Spleen (tissue), 11 donors: ENCODE results near the gene SPTBN2. TPM values are rescaled to one million over a fixed set of nuclear protein-coding genes. Genes with fewer than 3 reads are reported as not detected.

ENCODE experiments used
- DNase-seq: peaks from one replicate; pipeline ENCODE4 v3.0.0-alpha.2; 2020
- H3K27ac ChIP-seq, 8 donors: fragments of 200-600 bp; sonication (generic) in 7 of 8; 1 replicate in 4 of 8; 2 replicates in 4 of 8; pipeline versions ENCODE4 v1.5.0 to v1.8.0; 2016 to 2021; ENCODE audit warnings: inconsistent platforms in 4 of 8, mild to moderate bottlenecking in 4 of 8, moderate library complexity in 1 of 8
- H3K27me3 ChIP-seq, 7 donors: fragments of 200-600 bp; sonication (generic) in 6 of 7; replicated peaks in 1 of 7; 1 replicate in 4 of 7; 2 replicates in 3 of 7; pipeline versions ENCODE4 v1.5.0 to v1.8.0; 2016 to 2021; ENCODE audit warnings: inconsistent platforms in 3 of 7, mild to moderate bottlenecking in 1 of 7
- H3K36me3 ChIP-seq, 6 donors: fragments of 200-600 bp; sonication (generic) in 5 of 6; 1 replicate in 4 of 6; 2 replicates in 2 of 6; pipeline versions ENCODE4 v1.5.0 to v1.8.0; 2016 to 2021; ENCODE audit warnings: inconsistent platforms in 2 of 6
- H3K4me1 ChIP-seq, 6 donors: fragments of 200-600 bp; sonication (generic) in 5 of 6; 1 replicate in 3 of 6; 2 replicates in 3 of 6; pipeline versions ENCODE4 v1.5.0 to v1.8.0; 2016 to 2021; ENCODE audit warnings: inconsistent platforms in 3 of 6
- H3K4me3 ChIP-seq, 8 donors: fragments of 200-600 bp; sonication (generic) in 7 of 8; 1 replicate in 4 of 8; 2 replicates in 4 of 8; pipeline versions ENCODE4 v1.5.0 to v1.8.0; 2016 to 2021; ENCODE audit warnings: inconsistent platforms in 4 of 8, mild to moderate bottlenecking in 4 of 8, moderate library complexity in 2 of 8
- H3K9me3 ChIP-seq, 8 donors: fragments of 200-600 bp; sonication (generic) in 7 of 8; 1 replicate in 4 of 8; 2 replicates in 4 of 8; pipeline versions ENCODE4 v1.5.0 to v1.8.0; 2016 to 2021; ENCODE audit warnings: inconsistent platforms in 4 of 8
- CTCF ChIP-seq, 11 experiments: fragments of 200-600 bp in 7 of 11; fragments of 450-650 bp in 4 of 11; sonication (generic) in 4 of 11; IDR thresholded peaks in 8 of 11; conservative IDR thresholded peaks in 3 of 11; 1 replicate in 7 of 11; 2 replicates in 4 of 11; pipeline versions ENCODE4 v1.4.0 to v1.8.0; 2016 to 2021; ENCODE audit warnings: antibody characterized with exemption in 11 of 11, inconsistent platforms in 4 of 11, mild to moderate bottlenecking in 1 of 11
- POLR2A ChIP-seq, 3 donors: fragments of 450-650 bp; IDR thresholded peaks; one replicate each; pipeline ENCODE4 v1.5.1; 2017; ENCODE audit warnings: antibody characterized with exemption in 3 of 3, mild to moderate bottlenecking in 1 of 3
- POLR2AphosphoS5 ChIP-seq, 3 donors: sonication (generic); formaldehyde crosslinking; IDR thresholded peaks; one replicate each; pipeline ENCODE4 v1.5.1; 2017; ENCODE audit warnings: antibody characterized with exemption in 3 of 3
- WGBS, 5 donors: extraction: QIAGEN DNeasy Blood & Tissue Kit in 3 of 5; methylation state at CpG; one replicate each; pipeline versions ENCODE4 v1.1.5 to v1.1.7; 2013 to 2018; 5-methylcytosine and 5-hydroxymethylcytosine counted together
- intact Hi-C: fragments of 100-400 bp; cut with DNase I; formaldehyde crosslinking; loops from one replicate; pipeline ENCODE4 v1.15.0; 2023; ENCODE audit warnings: low total_unique reads
- polyA plus RNA-seq, 3 donors: library from polyadenylated mRNA; stranded (reverse); fragments of 200-250 nt; gene quantifications; one replicate each; pipeline ENCODE4 v1.2.1, GENCODE V29; 2013
- total RNA-seq, 7 donors: library from RNA; depleted of rRNA in 3 of 7; stranded (reverse); fragments of >200 nt in 3 of 7; fragmentation: NEBNext Ultra II Directional in 4 of 7; extraction: Animal tissue kit (Norgen Biotek cat#: 25700) in 4 of 7; gene quantifications; one replicate each; pipeline versions ENCODE4 v1.1.0 to v1.2.1, GENCODE V29; 2016 to 2021
- donor health status: healthy with polysubstance abuse.
- donor health status: DM: no; HTN: no; CAD: no; lungs with moderate emphysema.
- donor health status: DM: no; HTN: no; CAD: no.
- donor health status: Bipolar disorder and iron deficiency.
- donor health status: healthy.
- donor health status: DM: no; HTN: no; CAD: no.
- donor health status: DM: yes; HTN: yes; CAD: no.

SPTBN2 gene
- total and polyA plus RNA-seq, 10 donors: 0.61 to 5.1 (median 3.7) TPM

DNA sequence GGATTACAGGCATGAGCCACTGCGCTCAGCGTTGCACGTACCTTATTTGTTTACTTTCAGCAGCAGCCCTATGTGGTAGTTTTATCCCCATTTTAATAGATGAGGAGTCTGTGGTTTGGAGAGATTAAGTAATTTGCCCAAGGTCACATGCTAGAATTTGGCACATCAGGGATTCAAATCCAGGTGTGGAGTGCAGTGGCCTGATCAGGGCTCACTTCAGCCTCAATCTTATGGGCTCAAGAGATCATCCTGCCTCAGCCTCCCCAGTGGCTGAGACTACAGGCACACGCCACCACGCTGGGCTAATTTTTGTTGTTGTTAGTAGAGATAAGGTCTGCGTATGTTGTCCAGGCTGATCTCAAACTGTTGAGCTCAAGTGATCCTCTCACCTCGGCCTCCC is 18.5 kb upstream of the SPTBN2 start:
- Histone ChIP-seq H3K4me1 (peaks cover 4 to 31% (median 18%) of the 10 kb centered on the region in 6 donors), H3K4me3 (no peak overlapping the region), H3K36me3 (no peaks in the 10 kb centered on the region), H3K27ac (no peak overlapping the region), H3K27me3 (no peaks in the 10 kb centered on the region), H3K9me3 (no peaks in the 10 kb centered on the region)
- DNase-seq: no peak
- TF ChIP-seq CTCF (IDR thresholded peaks at IDR 0.05 in 8 of 11, conservative IDR thresholded peaks at IDR 0.05 in 3 of 11) (no peak), POLR2AphosphoS5 (IDR thresholded peaks at IDR 0.05) (no peak), POLR2A (IDR thresholded peaks at IDR 0.05) (no peak)
- WGBS, 5 donors: 90 to 98% (median 94%) methylated on average over 7 of the region's 7 CpGs
- intact Hi-C loops: no loop called here

DNA sequence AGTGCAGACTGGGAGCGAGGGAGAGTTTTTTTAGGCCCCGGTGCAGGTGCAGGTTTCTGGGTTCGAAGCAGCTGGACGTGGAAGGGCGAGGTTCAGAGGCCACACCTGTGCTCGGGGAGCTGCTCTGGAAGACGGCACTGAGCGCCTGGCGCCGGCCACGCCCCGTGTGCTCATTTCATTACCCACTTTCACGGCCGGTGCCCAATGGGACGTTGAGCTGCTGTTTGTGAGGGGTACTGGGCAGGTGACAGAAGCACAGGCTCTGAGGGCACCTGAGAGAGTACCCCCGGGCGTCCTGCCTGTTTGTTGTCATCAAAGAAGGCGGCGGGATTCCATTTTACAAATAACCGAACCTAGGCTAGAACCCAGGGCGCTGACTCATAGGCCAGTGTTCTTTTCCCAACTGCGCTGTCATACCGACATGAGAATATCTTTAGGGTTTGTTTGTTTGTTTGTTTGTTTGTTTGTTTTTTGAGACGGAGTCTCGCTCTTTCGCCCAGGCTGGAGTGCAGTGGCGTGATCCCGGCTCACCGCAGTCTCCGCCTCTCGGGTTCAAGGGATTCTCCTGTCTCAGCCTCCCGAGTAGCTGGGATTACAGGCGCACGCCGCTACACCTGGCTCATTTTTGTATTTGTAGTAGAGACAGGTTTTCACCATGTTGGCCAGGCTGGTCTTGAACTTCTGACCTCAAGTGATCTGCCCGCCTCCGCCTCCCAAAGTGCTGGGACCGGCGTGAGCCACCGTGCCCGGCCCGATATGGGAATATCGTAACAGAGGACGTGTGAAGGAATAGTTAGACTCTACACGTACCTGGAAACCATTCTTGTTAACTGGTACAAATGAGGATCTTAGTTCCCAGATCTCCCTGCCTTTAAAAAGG is 16.6 kb upstream of the SPTBN2 start:
- H3K4me1 ChIP-seq: peaks cover 4 to 31% (median 18%) of the 10 kb centered on the region in 6 donors
- TF ChIP-seq POLR2A (IDR thresholded peaks at IDR 0.05): no peak
- TF ChIP-seq POLR2AphosphoS5 (IDR thresholded peaks at IDR 0.05): peak in 1 of 3 donors; percentile 36
- no peak for TF ChIP-seq CTCF (IDR thresholded peaks at IDR 0.05 in 8 of 11, conservative IDR thresholded peaks at IDR 0.05 in 3 of 11)
- H3K27me3 ChIP-seq: no peaks in the 10 kb centered on the region
- peaks cover 0 to 17% (median 11%) of the 10 kb centered on the region in 8 donors for H3K9me3 ChIP-seq
- H3K4me3 ChIP-seq: peak overlapping the region; percentile 68 to 95 (median 82)
- peak overlapping the region in 6 of 8 donors; percentile 15 to 93 (median 86) for H3K27ac ChIP-seq
- H3K36me3 ChIP-seq: no peaks in the 10 kb centered on the region
- intact Hi-C loops: no loop called here
- DNase-seq: peak; percentile 85
- 53 to 69% (median 55%) methylated on average over 36 to 45 of the region's 45 CpGs for WGBS, 5 donors

- no peaks in the 10 kb centered on the region for H3K36me3 ChIP-seq
- peaks cover 0 to 20% (median 12%) of the 10 kb centered on the region in 8 donors for H3K9me3 ChIP-seq
- TF ChIP-seq POLR2AphosphoS5 (IDR thresholded peaks at IDR 0.05): peak; percentile 88 to 89 (median 89)
- peak in 1 of 11 experiments; percentile 9 for TF ChIP-seq CTCF (IDR thresholded peaks at IDR 0.05 in 8 of 11, conservative IDR thresholded peaks at IDR 0.05 in 3 of 11)
- TF ChIP-seq POLR2A (IDR thresholded peaks at IDR 0.05): no peak
- intact Hi-C loops: no loop called here
- no peaks in the 10 kb centered on the region for H3K27me3 ChIP-seq
- peak overlapping the region; percentile 69 to 93 (median 85) for H3K27ac ChIP-seq
- peaks cover 4 to 31% (median 18%) of the 10 kb centered on the region in 6 donors for H3K4me1 ChIP-seq
- peak overlapping the region; percentile 68 to 95 (median 82) for H3K4me3 ChIP-seq
- WGBS, 5 donors: 0 to 1% (median 0%) methylated on average over 40 to 95 of the region's 95 CpGs
- DNase-seq: peak; percentile 95
Measured at GRCh38 chr11:66744485-66745355, 15.7 kb upstream of the SPTBN2 start.
